ENCODE measurements around the gene AACS.
A peak's percentile ranks its signal among the peaks of the same experiment; 100 is the strongest.

Gene AACS

GRCh38 chr12:125185740-125186470 lies 120.7 kb downstream of the AACS start, which contains the start of gene TMEM132B (continued):
- TF ChIP-seq AEBP2 (tag by site-specific recombination; IDR thresholded peaks at IDR 0.05; ENCODE audit: borderline replicate concordance) (no peak), ZNF416 (tag by site-specific recombination; IDR thresholded peaks at IDR 0.05) (0 out of 2 replicates have a peak, but pooled peaks have one; percentile 16), ZSCAN18 (tag by site-specific recombination; IDR thresholded peaks at IDR 0.05) (no peak), ZNF157 (tag by site-specific recombination; IDR thresholded peaks at IDR 0.05) (no peak), ZFP3 (tag by site-specific recombination; IDR thresholded peaks at IDR 0.05; ENCODE audit: low read depth) (no peak), REPIN1 (tag by site-specific recombination; IDR thresholded peaks at IDR 0.05; ENCODE audit: low read depth) (no peak), GLIS2 (tag by site-specific recombination; IDR thresholded peaks at IDR 0.05) (peak; percentile 70; the same call in 1 of the 2 replicates)

GRCh38 chr12:125186471-125187147 lies 121.4 kb downstream of the AACS start:
- H3K4me3 ChIP-seq (ENCODE audit: low read depth, low read length) = peak overlapping the region; percentile 27
- no peak overlapping the region for H3K27ac ChIP-seq (ENCODE audit: extremely low read depth, low read depth, low read length)
- no peaks in the 10 kb centered on the region for H3K9me3 ChIP-seq (ENCODE audit: control insufficient read depth, insufficient read depth, low read depth, low read length)
- ChIA-PET POLR2A (interaction anchor here (1.4 kb wide), 1 partner anchor 15 kb away, joined by 3 read pairs; no protein-coding TSS in a partner anchor), CTCF (interaction anchor here (0.6 to 1.4 kb wide), 6 partner anchors 11 to 213 kb away, joined by 3 to 8 read pairs (median 4); no protein-coding TSS in a partner anchor)
- H3K36me3 ChIP-seq (ENCODE audit: control insufficient read depth in 2 of 2, insufficient read depth in 1 of 2, low read length in 2 of 2) = no peaks in the 10 kb centered on the region
- H3K4me1 ChIP-seq (ENCODE audit: control insufficient read depth, insufficient read depth, low read length) = peaks cover 12% of the 10 kb centered on the region
- TF ChIP-seq ZNF223 (tag by site-specific recombination; IDR thresholded peaks at IDR 0.05) (no peak), ZBTB8A (tag by site-specific recombination; IDR thresholded peaks at IDR 0.05) (0 out of 2 replicates have a peak, but pooled peaks have one; percentile 15)

GRCh38 chr12:125187148-125187745 lies 122.0 kb downstream of the AACS start:
- ChIA-PET CTCF (interaction anchor here (0.7 to 1.4 kb wide), 5 partner anchors 10 to 213 kb away, joined by 3 to 8 read pairs (median 3); no protein-coding TSS in a partner anchor), POLR2A (interaction anchor here (1.3 to 1.4 kb wide), 2 partner anchors 14 to 33 kb away, joined by 3 to 4 read pairs; no protein-coding TSS in a partner anchor)
- Histone ChIP-seq H3K36me3 (ENCODE audit: control insufficient read depth in 2 of 2, insufficient read depth in 1 of 2, low read length in 2 of 2) (no peaks in the 10 kb centered on the region), H3K27ac (ENCODE audit: extremely low read depth, low read depth, low read length) (no peak overlapping the region), H3K4me3 (ENCODE audit: low read depth, low read length) (peak overlapping the region; percentile 27), H3K9me3 (ENCODE audit: control insufficient read depth, insufficient read depth, low read depth, low read length) (no peaks in the 10 kb centered on the region), H3K4me1 (ENCODE audit: control insufficient read depth, insufficient read depth, low read length) (peaks cover 12% of the 10 kb centered on the region)
- TF ChIP-seq ZBTB26 (tag by site-specific recombination; optimal IDR thresholded peaks at IDR 0.05) (peak; percentile 75), GLIS2 (tag by site-specific recombination; IDR thresholded peaks at IDR 0.05) (peak; percentile 70), GLIS1 (tag by site-specific recombination; IDR thresholded peaks at IDR 0.05) (peak; percentile 24; the same call in 1 of the 2 replicates), ZNF335 (tag by site-specific recombination; conservative IDR thresholded peaks at IDR 0.05) (peak; percentile 68), KLF10 (tag by site-specific recombination; IDR thresholded peaks at IDR 0.05) (no peak), ZIC2 (tag by site-specific recombination; IDR thresholded peaks at IDR 0.05) (peak; percentile 94), REST (tag by site-specific recombination; IDR thresholded peaks at IDR 0.05) (peak; percentile 79), PRDM10 (tag by site-specific recombination; IDR thresholded peaks at IDR 0.05) (peak; percentile 51; the same call in 1 of the 2 replicates)
